ENCODE data around the gene MCC.

DNA sequence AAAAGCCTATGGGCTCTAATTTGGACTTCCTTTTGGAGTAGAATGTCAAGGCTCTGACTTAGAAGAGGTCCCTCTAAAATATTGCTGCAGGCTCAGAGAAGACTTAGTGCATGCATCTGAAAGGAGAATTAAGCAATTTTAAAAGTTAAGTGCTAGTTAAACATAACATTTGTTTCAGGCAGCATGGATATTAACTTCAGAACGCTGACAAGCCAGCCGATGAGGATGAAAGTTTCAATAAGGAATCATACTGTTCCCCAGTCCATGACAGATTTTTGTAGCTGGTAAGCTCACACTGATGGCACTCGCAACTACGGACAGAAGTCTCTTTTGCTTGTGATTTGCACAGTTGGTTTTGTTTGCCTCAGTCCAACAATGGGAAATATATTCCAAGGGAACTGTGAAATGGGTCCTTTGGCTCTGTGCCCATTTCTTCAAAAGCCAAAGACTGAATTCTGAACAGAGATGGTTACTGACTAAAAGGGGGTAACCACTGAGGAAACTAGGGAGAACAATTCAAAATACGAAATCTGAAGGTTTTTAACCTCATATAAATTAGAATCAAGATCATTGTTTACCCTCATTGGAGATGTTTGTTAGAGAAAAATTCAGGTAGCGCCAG, 464.1 kb downstream of the MCC start:
- TF ChIP-seq, protein P1, sequence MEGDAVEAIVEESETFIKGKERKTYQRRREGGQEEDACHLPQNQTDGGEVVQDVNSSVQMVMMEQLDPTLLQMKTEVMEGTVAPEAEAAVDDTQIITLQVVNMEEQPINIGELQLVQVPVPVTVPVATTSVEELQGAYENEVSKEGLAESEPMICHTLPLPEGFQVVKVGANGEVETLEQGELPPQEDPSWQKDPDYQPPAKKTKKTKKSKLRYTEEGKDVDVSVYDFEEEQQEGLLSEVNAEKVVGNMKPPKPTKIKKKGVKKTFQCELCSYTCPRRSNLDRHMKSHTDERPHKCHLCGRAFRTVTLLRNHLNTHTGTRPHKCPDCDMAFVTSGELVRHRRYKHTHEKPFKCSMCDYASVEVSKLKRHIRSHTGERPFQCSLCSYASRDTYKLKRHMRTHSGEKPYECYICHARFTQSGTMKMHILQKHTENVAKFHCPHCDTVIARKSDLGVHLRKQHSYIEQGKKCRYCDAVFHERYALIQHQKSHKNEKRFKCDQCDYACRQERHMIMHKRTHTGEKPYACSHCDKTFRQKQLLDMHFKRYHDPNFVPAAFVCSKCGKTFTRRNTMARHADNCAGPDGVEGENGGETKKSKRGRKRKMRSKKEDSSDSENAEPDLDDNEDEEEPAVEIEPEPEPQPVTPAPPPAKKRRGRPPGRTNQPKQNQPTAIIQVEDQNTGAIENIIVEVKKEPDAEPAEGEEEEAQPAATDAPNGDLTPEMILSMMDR (IDR thresholded peaks at IDR 0.05) = no peak
- TF ChIP-seq ZFX (IDR thresholded peaks at IDR 0.05; ENCODE audit: borderline replicate concordance) = no peak
